Activated T-helper 1 cell treated with Interleukin-2 at 50 U/mL for 16 hours (primary cell): ENCODE results near the gene CR1.
"Not testable (repeated sequence)": the region's sequence is repeated elsewhere in the genome, so short reads cannot be mapped to it uniquely, and the experiment has no call there.

Source experiments
- DNase-seq: peaks from one replicate; pipeline ENCODE4 v3.0.0-alpha.2; 2020; ENCODE audit warnings: low read depth

The CR1 gene

DNA sequence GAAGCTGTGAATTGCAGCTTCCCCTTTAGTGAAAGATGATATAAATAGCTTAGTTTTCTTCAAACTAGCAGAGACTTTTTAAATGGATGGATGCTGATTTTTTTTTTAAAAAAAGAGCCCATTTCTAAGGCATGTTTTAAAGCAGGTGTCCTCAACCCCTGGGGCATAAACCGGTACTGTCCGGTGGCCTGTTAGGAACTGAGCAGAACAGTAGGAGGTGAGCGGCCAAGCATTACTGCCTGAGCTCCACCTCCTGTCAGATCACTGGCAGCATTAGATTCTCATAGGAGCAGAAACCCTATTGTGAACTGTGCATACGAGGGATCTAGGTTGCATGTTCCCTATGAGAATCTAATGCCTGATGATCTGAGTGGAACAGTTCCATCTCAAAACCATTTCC is 180.2 kb downstream of the CR1 start:
- no peak for DNase-seq

DNA sequence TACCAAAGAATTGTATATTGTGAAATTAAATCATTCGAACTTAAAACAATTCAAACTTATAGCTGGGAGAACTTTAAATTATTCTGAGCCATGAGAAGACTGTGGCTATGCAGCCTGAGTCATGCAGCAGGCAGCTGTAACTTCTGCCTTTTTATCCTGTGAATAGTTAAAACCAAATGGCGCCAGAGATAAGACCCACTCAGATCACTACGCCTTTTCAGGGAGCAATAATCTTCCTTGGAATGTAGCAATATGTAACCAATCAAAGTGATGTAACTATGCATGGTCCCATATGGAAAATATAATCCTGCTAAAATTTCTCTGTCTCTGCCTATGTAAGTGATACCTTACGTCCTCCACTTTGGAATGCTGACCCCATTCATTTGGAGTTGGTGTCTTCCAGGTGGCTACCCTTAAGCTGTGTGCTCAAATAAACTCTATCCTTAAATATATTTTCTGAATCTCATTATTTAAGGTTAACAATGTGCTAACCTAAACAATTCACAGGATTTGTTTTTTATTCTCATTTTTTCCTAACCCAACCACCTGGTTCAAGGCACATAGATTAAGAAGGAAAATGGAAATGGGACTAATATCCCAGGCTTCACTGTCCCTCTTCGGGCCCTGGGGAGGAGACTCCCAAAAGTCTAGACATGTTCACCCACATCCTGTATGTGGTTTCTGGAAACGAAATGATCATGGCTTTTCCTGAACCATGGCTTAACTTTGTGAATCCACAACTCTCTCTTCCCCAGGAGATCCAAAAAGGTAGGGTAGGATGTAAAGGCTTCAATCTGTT is 184.8 kb downstream of the CR1 start:
- DNase-seq = not testable (repeated sequence)

DNA sequence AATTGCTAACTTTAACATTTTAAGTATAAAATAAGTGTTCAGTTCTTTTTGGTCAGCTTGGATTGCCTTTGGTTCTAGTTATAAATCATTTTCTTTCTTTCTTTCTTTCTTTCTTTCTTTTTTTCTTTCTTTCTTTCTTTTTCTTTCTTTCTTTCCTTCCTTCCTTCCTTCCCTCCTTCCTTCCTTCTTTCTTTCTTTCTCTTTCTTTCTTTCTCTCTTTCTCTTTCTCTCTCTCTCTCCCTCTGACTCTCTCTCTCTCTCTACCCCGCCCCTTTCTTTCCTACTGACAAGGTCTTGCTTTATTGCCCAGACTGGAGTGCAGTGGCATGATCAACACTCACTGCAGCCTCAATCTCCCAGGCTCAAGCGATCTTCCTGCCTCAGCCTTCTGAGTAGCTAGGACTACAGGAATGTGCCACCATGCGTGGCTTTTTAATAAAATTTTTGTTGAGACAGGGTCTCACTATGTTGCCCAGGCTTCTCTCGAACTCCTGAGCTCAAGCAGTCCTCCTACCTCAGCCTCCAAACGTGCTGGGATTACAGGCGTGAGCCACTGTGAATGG is 187.0 kb downstream of the CR1 start:
- not testable (repeated sequence) for DNase-seq

DNA sequence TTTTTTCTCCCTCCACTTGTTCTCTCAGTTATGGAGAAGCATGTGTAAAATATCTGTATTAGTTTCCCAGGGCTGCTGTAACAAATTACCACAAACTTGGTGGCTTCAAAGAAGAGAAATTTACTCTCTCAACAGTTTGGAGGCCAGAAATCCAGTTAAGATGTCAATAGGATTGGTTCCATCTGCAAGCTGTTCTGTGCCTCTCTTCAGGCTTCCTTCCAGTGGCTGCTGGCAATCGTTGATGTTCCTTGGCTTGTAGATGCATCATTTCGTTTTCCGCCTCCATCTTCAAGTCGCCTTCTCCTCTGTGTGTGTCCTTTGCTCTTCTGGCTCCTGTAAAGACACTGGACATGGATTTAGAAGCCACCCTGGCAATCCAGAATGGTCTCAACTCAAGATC is 194.6 kb downstream of the CR1 start:
- not testable (repeated sequence) for DNase-seq

DNA sequence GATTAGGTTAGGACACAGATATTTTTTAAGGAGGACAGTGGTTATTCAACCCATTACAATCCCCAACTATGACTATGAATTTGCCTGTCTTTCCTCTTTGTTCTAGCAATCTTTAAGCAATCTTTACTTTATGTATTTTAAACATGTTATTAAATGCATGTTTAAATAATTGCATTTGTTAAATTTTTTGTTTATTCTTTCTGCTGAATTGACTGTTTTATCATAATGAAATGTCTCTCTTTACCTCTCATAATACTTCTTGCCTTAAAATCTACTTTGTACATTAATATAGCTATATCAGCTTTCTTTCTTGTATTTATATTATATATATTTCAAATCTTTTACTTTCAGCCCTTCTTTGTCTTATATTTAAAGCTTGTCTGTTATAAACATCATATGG is 195.1 kb downstream of the CR1 start:
- no peak for DNase-seq
